Liver (tissue), 9 donors: Measurements from ENCODE around the gene HIGD2B. TPM values are rescaled to one million over a fixed set of nuclear protein-coding genes. Genes with fewer than 3 reads are reported as not detected.

ENCODE experiments used
- DNase-seq: peaks from one replicate; pipeline ENCODE4 v3.0.0-alpha.2; 2017; ENCODE audit warnings: low spot score
- H3K27ac ChIP-seq, 2 donors: one replicate each; pipeline ENCODE4 v1.7.0; 2013; ENCODE audit warnings: inconsistent platforms in 2 of 2, low read length in 2 of 2, control low read depth in 1 of 2, low read depth in 1 of 2, mild to moderate bottlenecking in 1 of 2
- H3K27me3 ChIP-seq, 4 donors: one replicate each; pipeline versions ENCODE4 v1.6.1 to v1.7.0; 2013; ENCODE audit warnings: low read length in 3 of 4, inconsistent platforms in 1 of 4, mild to moderate bottlenecking in 1 of 4, moderate library complexity in 1 of 4; ENCODE audit not compliant: control insufficient read depth in 4 of 4, insufficient read depth in 4 of 4
- H3K36me3 ChIP-seq, 4 donors: one replicate each; pipeline versions ENCODE4 v1.6.1 to v1.7.0; 2013; ENCODE audit warnings: low read length in 3 of 4, mild to moderate bottlenecking in 3 of 4, low read depth in 1 of 4, moderate library complexity in 1 of 4; ENCODE audit not compliant: control insufficient read depth in 4 of 4, insufficient read depth in 3 of 4
- H3K4me1 ChIP-seq, 4 donors: one replicate each; pipeline versions ENCODE4 v1.6.1 to v1.7.0; 2013; ENCODE audit warnings: low read length in 3 of 4, mild to moderate bottlenecking in 3 of 4, moderate library complexity in 1 of 4; ENCODE audit not compliant: control insufficient read depth in 4 of 4, insufficient read depth in 4 of 4
- H3K4me3 ChIP-seq, 3 donors: one replicate each; pipeline versions ENCODE4 v1.6.1 to v1.7.0; 2013; ENCODE audit warnings: low read length in 3 of 3, control low read depth in 1 of 3, low read depth in 1 of 3, mild to moderate bottlenecking in 1 of 3
- H3K9ac ChIP-seq, 2 donors: one replicate each; pipeline ENCODE4 v1.7.0; 2013; ENCODE audit warnings: low read length in 2 of 2, mild to moderate bottlenecking in 2 of 2, moderate library complexity in 2 of 2, control low read depth in 1 of 2, low read depth in 1 of 2
- H3K9me3 ChIP-seq, 4 donors: one replicate each; pipeline versions ENCODE4 v1.6.1 to v1.7.0; 2013; ENCODE audit warnings: low read length in 3 of 4; ENCODE audit not compliant: control insufficient read depth in 4 of 4
- EGR1 ChIP-seq, 2 donors: IDR thresholded peaks; 2 replicates each; pipeline ENCODE4 v1.6.1; 2016 to 2018; ENCODE audit warnings: antibody characterized with exemption in 2 of 2, low read depth in 2 of 2
- FOXA1 ChIP-seq: IDR thresholded peaks from 2 replicates; pipeline ENCODE4 v1.6.1; 2016; ENCODE audit warnings: antibody characterized with exemption
- GABPA ChIP-seq, 2 donors: IDR thresholded peaks in 1 of 2; conservative IDR thresholded peaks in 1 of 2; 2 replicates each; pipeline ENCODE4 v1.6.1; 2016; ENCODE audit warnings: antibody characterized with exemption in 2 of 2, mild to moderate bottlenecking in 1 of 2, moderate library complexity in 1 of 2
- HNF4A ChIP-seq, 2 donors: conservative IDR thresholded peaks; 2 replicates each; pipeline ENCODE4 v1.6.1; 2016; ENCODE audit warnings: antibody characterized with exemption in 2 of 2, mild to moderate bottlenecking in 2 of 2
- HNF4G ChIP-seq: IDR thresholded peaks from 2 replicates; pipeline ENCODE4 v1.6.1; 2016; ENCODE audit warnings: antibody characterized with exemption
- JUND ChIP-seq, 2 donors: IDR thresholded peaks; 2 replicates each; pipeline ENCODE4 v1.6.1; 2016; ENCODE audit warnings: antibody characterized with exemption in 2 of 2
- NR2F2 ChIP-seq: IDR thresholded peaks from 2 replicates; pipeline ENCODE4 v1.6.1; 2016; ENCODE audit warnings: antibody characterized with exemption
- RAD21 ChIP-seq, 2 donors: IDR thresholded peaks; 2 replicates each; pipeline ENCODE4 v1.6.1; 2016; ENCODE audit warnings: antibody characterized with exemption in 2 of 2, mild to moderate bottlenecking in 2 of 2
- SP1 ChIP-seq: IDR thresholded peaks from 2 replicates; pipeline ENCODE4 v1.6.1; 2018; ENCODE audit warnings: antibody characterized with exemption, mild to moderate bottlenecking
- TAF1 ChIP-seq: conservative IDR thresholded peaks from 2 replicates; pipeline ENCODE4 v1.6.1; 2016; ENCODE audit warnings: antibody characterized with exemption, mild to moderate bottlenecking
- WGBS: extraction: QIAGEN DNeasy Blood & Tissue Kit; methylation state at CpG from one replicate; pipeline ENCODE4 v1.1.7; 2013; 5-methylcytosine and 5-hydroxymethylcytosine counted together
- polyA plus RNA-seq, 2 donors: library from polyadenylated mRNA; stranded (reverse) in 1 of 2; unstranded in 1 of 2; fragments of 200-250 nt in 1 of 2; fragments of >200 nt in 1 of 2; fragmentation: Nextera tagmentation in 1 of 2; extraction: Ambion mirVana in 1 of 2; gene quantifications; one replicate each; pipeline versions ENCODE4 v1.2.1 to v1.2.3, GENCODE V29; 2013 to 2015
- total RNA-seq, 2 donors: library from RNA; depleted of rRNA; stranded (reverse); fragments of >200 nt; gene quantifications; one replicate each; pipeline ENCODE4 v1.2.3, GENCODE V29; 2014
- TF ChIP-seq, protein P1 (sequence below): IDR thresholded peaks from 2 replicates; pipeline ENCODE4 v1.6.1; 2016; ENCODE audit warnings: antibody characterized with exemption
- TF ChIP-seq, protein P2 (sequence below): IDR thresholded peaks from 2 replicates; pipeline ENCODE4 v1.6.1; 2016; ENCODE audit warnings: antibody characterized with exemption
- TF ChIP-seq, protein P3 (sequence below): fragments of 150-350 bp; IDR thresholded peaks from 2 replicates; pipeline ENCODE4 v1.5.1; 2017; ENCODE audit warnings: improper control_type of control experiment, low read depth, low read length; ENCODE audit not compliant: missing input control
- TF ChIP-seq, protein P4 (sequence below): IDR thresholded peaks from 2 replicates; pipeline ENCODE4 v1.6.1; 2016; ENCODE audit warnings: antibody characterized with exemption
- TF ChIP-seq, protein P5 (sequence below): IDR thresholded peaks from 2 replicates; pipeline ENCODE4 v1.6.1; 2016; ENCODE audit warnings: antibody characterized with exemption, mild to moderate bottlenecking
- donor health status: healthy.
- donor health status: healthy.
- donor health status: healthy.
- donor health status: healthy.
- donor health status: healthy.

HIGD2B gene
- total and polyA plus RNA-seq, 4 donors = not detected

DNA sequence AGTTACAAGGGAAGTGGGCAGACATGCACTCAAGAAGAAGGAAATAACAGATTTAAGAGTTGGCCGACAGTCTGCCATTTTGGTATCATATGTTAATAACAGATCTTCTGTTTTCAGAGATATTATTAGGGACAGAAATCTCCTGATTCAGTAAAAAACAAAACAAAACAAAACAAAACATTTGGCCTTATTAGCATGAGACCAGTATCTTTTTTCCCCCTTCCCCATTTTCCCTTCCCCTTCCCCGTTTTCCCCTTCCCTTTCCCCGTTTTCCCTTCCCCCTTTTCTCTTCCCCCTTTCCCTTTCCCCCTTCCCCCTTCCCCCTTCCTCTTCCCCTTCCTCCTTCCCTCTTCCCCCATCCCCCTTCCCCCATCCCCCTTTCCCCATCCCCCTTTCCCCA lies 39.5 kb upstream of the HIGD2B start:
- no peak overlapping the region for H3K9ac ChIP-seq
- WGBS = 87% methylated on average over 3 of the region's 3 CpGs
- H3K27me3 ChIP-seq = no peaks in the 10 kb centered on the region
- no peak for TF ChIP-seq SP1
- TF ChIP-seq FOXA1 = no peak
- no peak for TF ChIP-seq TAF1
- no peak for TF ChIP-seq RAD21 (IDR thresholded peaks at IDR 0.05)
- no peak for TF ChIP-seq HNF4A (conservative IDR thresholded peaks at IDR 0.05)
- TF ChIP-seq, protein P1, sequence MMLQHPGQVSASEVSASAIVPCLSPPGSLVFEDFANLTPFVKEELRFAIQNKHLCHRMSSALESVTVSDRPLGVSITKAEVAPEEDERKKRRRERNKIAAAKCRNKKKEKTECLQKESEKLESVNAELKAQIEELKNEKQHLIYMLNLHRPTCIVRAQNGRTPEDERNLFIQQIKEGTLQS = no peak
- no peak for TF ChIP-seq GABPA (IDR thresholded peaks at IDR 0.05 in 1 of 2, conservative IDR thresholded peaks at IDR 0.05 in 1 of 2)
- TF ChIP-seq, protein P2, sequence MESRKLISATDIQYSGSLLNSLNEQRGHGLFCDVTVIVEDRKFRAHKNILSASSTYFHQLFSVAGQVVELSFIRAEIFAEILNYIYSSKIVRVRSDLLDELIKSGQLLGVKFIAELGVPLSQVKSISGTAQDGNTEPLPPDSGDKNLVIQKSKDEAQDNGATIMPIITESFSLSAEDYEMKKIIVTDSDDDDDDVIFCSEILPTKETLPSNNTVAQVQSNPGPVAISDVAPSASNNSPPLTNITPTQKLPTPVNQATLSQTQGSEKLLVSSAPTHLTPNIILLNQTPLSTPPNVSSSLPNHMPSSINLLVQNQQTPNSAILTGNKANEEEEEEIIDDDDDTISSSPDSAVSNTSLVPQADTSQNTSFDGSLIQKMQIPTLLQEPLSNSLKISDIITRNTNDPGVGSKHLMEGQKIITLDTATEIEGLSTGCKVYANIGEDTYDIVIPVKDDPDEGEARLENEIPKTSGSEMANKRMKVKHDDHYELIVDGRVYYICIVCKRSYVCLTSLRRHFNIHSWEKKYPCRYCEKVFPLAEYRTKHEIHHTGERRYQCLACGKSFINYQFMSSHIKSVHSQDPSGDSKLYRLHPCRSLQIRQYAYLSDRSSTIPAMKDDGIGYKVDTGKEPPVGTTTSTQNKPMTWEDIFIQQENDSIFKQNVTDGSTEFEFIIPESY = no peak
- no peak for TF ChIP-seq EGR1 (IDR thresholded peaks at IDR 0.05; ENCODE audit: low read depth in 2 of 2)
- TF ChIP-seq, protein P3, sequence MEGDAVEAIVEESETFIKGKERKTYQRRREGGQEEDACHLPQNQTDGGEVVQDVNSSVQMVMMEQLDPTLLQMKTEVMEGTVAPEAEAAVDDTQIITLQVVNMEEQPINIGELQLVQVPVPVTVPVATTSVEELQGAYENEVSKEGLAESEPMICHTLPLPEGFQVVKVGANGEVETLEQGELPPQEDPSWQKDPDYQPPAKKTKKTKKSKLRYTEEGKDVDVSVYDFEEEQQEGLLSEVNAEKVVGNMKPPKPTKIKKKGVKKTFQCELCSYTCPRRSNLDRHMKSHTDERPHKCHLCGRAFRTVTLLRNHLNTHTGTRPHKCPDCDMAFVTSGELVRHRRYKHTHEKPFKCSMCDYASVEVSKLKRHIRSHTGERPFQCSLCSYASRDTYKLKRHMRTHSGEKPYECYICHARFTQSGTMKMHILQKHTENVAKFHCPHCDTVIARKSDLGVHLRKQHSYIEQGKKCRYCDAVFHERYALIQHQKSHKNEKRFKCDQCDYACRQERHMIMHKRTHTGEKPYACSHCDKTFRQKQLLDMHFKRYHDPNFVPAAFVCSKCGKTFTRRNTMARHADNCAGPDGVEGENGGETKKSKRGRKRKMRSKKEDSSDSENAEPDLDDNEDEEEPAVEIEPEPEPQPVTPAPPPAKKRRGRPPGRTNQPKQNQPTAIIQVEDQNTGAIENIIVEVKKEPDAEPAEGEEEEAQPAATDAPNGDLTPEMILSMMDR = no peak
- TF ChIP-seq NR2F2 = no peak
- TF ChIP-seq HNF4G = no peak
- TF ChIP-seq, protein P4, sequence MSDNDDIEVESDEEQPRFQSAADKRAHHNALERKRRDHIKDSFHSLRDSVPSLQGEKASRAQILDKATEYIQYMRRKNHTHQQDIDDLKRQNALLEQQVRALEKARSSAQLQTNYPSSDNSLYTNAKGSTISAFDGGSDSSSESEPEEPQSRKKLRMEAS = no peak
- H3K4me1 ChIP-seq = peaks cover 3 to 15% (median 7%) of the 10 kb centered on the region in 4 donors
- H3K36me3 ChIP-seq = peaks cover 0 to 3% (median under 1%) of the 10 kb centered on the region in 4 donors
- DNase-seq = no peak
- H3K27ac ChIP-seq = no peak overlapping the region
- H3K4me3 ChIP-seq = no peak overlapping the region
- H3K9me3 ChIP-seq = no peaks in the 10 kb centered on the region

GRCh38 chr15:72724028-72724427 lies 38.0 kb upstream of the HIGD2B start:
- Histone ChIP-seq H3K27ac (no peak overlapping the region), H3K27me3 (no peaks in the 10 kb centered on the region), H3K9me3 (no peaks in the 10 kb centered on the region), H3K36me3 (peaks cover 0 to 3% (median under 1%) of the 10 kb centered on the region in 4 donors), H3K4me3 (no peak overlapping the region), H3K9ac (no peak overlapping the region), H3K4me1 (peaks cover 3 to 15% (median 7%) of the 10 kb centered on the region in 4 donors)
- no peak for DNase-seq
- TF ChIP-seq, protein P5, sequence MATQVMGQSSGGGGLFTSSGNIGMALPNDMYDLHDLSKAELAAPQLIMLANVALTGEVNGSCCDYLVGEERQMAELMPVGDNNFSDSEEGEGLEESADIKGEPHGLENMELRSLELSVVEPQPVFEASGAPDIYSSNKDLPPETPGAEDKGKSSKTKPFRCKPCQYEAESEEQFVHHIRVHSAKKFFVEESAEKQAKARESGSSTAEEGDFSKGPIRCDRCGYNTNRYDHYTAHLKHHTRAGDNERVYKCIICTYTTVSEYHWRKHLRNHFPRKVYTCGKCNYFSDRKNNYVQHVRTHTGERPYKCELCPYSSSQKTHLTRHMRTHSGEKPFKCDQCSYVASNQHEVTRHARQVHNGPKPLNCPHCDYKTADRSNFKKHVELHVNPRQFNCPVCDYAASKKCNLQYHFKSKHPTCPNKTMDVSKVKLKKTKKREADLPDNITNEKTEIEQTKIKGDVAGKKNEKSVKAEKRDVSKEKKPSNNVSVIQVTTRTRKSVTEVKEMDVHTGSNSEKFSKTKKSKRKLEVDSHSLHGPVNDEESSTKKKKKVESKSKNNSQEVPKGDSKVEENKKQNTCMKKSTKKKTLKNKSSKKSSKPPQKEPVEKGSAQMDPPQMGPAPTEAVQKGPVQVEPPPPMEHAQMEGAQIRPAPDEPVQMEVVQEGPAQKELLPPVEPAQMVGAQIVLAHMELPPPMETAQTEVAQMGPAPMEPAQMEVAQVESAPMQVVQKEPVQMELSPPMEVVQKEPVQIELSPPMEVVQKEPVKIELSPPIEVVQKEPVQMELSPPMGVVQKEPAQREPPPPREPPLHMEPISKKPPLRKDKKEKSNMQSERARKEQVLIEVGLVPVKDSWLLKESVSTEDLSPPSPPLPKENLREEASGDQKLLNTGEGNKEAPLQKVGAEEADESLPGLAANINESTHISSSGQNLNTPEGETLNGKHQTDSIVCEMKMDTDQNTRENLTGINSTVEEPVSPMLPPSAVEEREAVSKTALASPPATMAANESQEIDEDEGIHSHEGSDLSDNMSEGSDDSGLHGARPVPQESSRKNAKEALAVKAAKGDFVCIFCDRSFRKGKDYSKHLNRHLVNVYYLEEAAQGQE = no peak
- TF ChIP-seq, protein P3 = no peak
- no peak for TF ChIP-seq EGR1 (IDR thresholded peaks at IDR 0.05; ENCODE audit: low read depth in 2 of 2)
- no peak for TF ChIP-seq NR2F2
- TF ChIP-seq JUND (IDR thresholded peaks at IDR 0.05) = no peak
- no peak for TF ChIP-seq TAF1
- no peak for TF ChIP-seq HNF4G
- WGBS = 92% methylated on average over 1 of the region's 1 CpG
